H9 (cell line): ENCODE measurements around the gene ZNF488. TPM values are rescaled to one million over a fixed set of nuclear protein-coding genes. Genes with fewer than 3 reads are reported as not detected.

Experiments used
- DNase-seq: peaks from one replicate; pipeline ENCODE4 v3.0.0-alpha.2; 2017
- H2AFZ ChIP-seq: one replicate; pipeline ENCODE4 v1.6.1; 2013; ENCODE audit warnings: mild to moderate bottlenecking, low read length, control low read depth, moderate library complexity
- H2AK5ac ChIP-seq: 2 replicates; pipeline ENCODE4 v1.6.1; 2013; ENCODE audit warnings: low read length, control low read depth, mixed read lengths; ENCODE audit not compliant: insufficient read length
- H2BK120ac ChIP-seq: one replicate; pipeline ENCODE4 v1.6.1; 2013; ENCODE audit warnings: low read depth, mild to moderate bottlenecking, low read length, control low read depth, inconsistent platforms; ENCODE audit not compliant: poor library complexity, severe bottlenecking
- H2BK12ac ChIP-seq: 2 replicates; pipeline ENCODE4 v1.6.1; 2013; ENCODE audit warnings: low read length, control low read depth, mixed read lengths, low read depth; ENCODE audit not compliant: insufficient read length
- H2BK15ac ChIP-seq: 2 replicates; pipeline ENCODE4 v1.6.1; 2013; ENCODE audit warnings: low read depth, low read length, control low read depth
- H2BK20ac ChIP-seq: one replicate; pipeline ENCODE4 v1.6.1; 2013; ENCODE audit warnings: low read depth, mild to moderate bottlenecking, low read length, control low read depth, inconsistent platforms; ENCODE audit not compliant: poor library complexity, severe bottlenecking
- H2BK5ac ChIP-seq: 2 replicates; pipeline ENCODE4 v1.6.1; 2013; ENCODE audit warnings: low read length, control low read depth, mixed read lengths; ENCODE audit not compliant: insufficient read length
- H3K14ac ChIP-seq: 2 replicates; pipeline ENCODE4 v1.6.1; 2013; ENCODE audit warnings: low read length, control low read depth; ENCODE audit not compliant: insufficient read depth
- H3K18ac ChIP-seq: 2 replicates; pipeline ENCODE4 v1.6.1; 2013; ENCODE audit warnings: low read depth, mild to moderate bottlenecking, mixed read lengths, low read length, control low read depth; ENCODE audit not compliant: insufficient read length
- H3K23ac ChIP-seq: 2 replicates; pipeline ENCODE4 v1.6.1; 2013; ENCODE audit warnings: low read length, control low read depth, mixed read lengths, low read depth; ENCODE audit not compliant: insufficient read length
- H3K23me2 ChIP-seq: 2 replicates; pipeline ENCODE4 v1.6.1; 2013; ENCODE audit warnings: low read depth, mild to moderate bottlenecking, mixed read lengths, low read length, control low read depth; ENCODE audit not compliant: insufficient read length, poor library complexity, severe bottlenecking
- H3K27ac ChIP-seq: 2 replicates; pipeline ENCODE4 v1.5.1; 2013; ENCODE audit warnings: low read length, control low read depth, mixed read lengths, low read depth; ENCODE audit not compliant: insufficient read length
- H3K27me3 ChIP-seq: 2 replicates; pipeline ENCODE4 v1.6.1; 2013; ENCODE audit warnings: low read length, control low read depth, inconsistent platforms; ENCODE audit not compliant: insufficient read depth
- H3K4ac ChIP-seq: 2 replicates; pipeline ENCODE4 v1.6.1; 2013; ENCODE audit warnings: low read depth, mild to moderate bottlenecking, control low read depth, inconsistent platforms, low read length, moderate library complexity
- H3K4me1 ChIP-seq: 2 replicates; pipeline ENCODE4 v1.6.1; 2013; ENCODE audit warnings: low read length, control low read depth, inconsistent platforms; ENCODE audit not compliant: insufficient read depth
- H3K4me2 ChIP-seq: 2 replicates; pipeline ENCODE4 v1.6.1; 2013; ENCODE audit warnings: low read length, control low read depth, mixed read lengths; ENCODE audit not compliant: insufficient read length, insufficient read depth
- H3K56ac ChIP-seq: 2 replicates; pipeline ENCODE4 v1.6.1; 2013; ENCODE audit warnings: low read depth, mild to moderate bottlenecking, mixed read lengths, low read length, control low read depth; ENCODE audit not compliant: insufficient read length
- H3K79me1 ChIP-seq: 2 replicates; pipeline ENCODE4 v1.6.1; 2013; ENCODE audit warnings: low read depth, mild to moderate bottlenecking, moderate library complexity, low read length, control low read depth, inconsistent platforms; ENCODE audit not compliant: insufficient read depth, poor library complexity, severe bottlenecking
- H3K79me2 ChIP-seq: 2 replicates; pipeline ENCODE4 v1.6.1; 2013; ENCODE audit warnings: low read length, control low read depth, inconsistent platforms; ENCODE audit not compliant: insufficient read depth
- H3K9ac ChIP-seq: 2 replicates; pipeline ENCODE4 v1.6.1; 2013; ENCODE audit warnings: low read length, control low read depth, mixed read lengths; ENCODE audit not compliant: insufficient read length; ENCODE audit errors: extremely low read depth
- H3K9me3 ChIP-seq: one replicate; pipeline ENCODE4 v1.6.1; 2013; ENCODE audit warnings: low read depth, low read length, inconsistent platforms; ENCODE audit not compliant: control insufficient read depth
- H3T11ph ChIP-seq: one replicate; pipeline ENCODE4 v1.6.1; 2013; ENCODE audit warnings: mild to moderate bottlenecking, low read length, control low read depth, inconsistent platforms
- H4K20me1 ChIP-seq: one replicate; pipeline ENCODE4 v1.6.1; 2013; ENCODE audit not compliant: control insufficient read depth, insufficient read length, insufficient read depth
- H4K5ac ChIP-seq: 2 replicates; pipeline ENCODE4 v1.6.1; 2013; ENCODE audit warnings: low read depth, mild to moderate bottlenecking, mixed read lengths, low read length, control low read depth; ENCODE audit not compliant: insufficient read length
- H4K8ac ChIP-seq: replicated peaks from 2 replicates; pipeline ENCODE4 v1.6.1; 2013; ENCODE audit warnings: low read length, control low read depth, mixed read lengths, low read depth; ENCODE audit not compliant: insufficient read length
- H4K91ac ChIP-seq: 2 replicates; pipeline ENCODE4 v1.6.1; 2013; ENCODE audit warnings: low read depth, mild to moderate bottlenecking, moderate library complexity, mixed read lengths, low read length, control low read depth; ENCODE audit not compliant: insufficient read length
- H3K27ac Mint-ChIP-seq, 3 experiments: 2 replicates in 2 of 3; 3 replicates in 1 of 3; pipeline ENCODE4 v1.8.0; 2020 to 2021; ENCODE audit warnings: mixed read lengths in 3 of 3, mild to moderate bottlenecking in 1 of 3, moderate library complexity in 1 of 3
- H3K27me3 Mint-ChIP-seq: 2 replicates; pipeline ENCODE4 v1.8.0; 2021; ENCODE audit warnings: low read depth, mild to moderate bottlenecking, moderate library complexity, mixed read lengths
- H3K36me3 Mint-ChIP-seq, 3 experiments: 2 replicates in 2 of 3; 3 replicates in 1 of 3; pipeline ENCODE4 v1.8.0; 2020 to 2021; ENCODE audit warnings: low read depth in 3 of 3, mixed read lengths in 3 of 3; ENCODE audit not compliant: insufficient read depth in 1 of 3
- H3K4me1 Mint-ChIP-seq, 2 experiments: 2 replicates each; pipeline ENCODE4 v1.8.0; 2020; ENCODE audit warnings: mixed read lengths in 2 of 2
- H3K4me3 Mint-ChIP-seq, 2 experiments: 2 replicates in 1 of 2; 3 replicates in 1 of 2; pipeline ENCODE4 v1.8.0; 2020 to 2021; ENCODE audit warnings: mild to moderate bottlenecking in 2 of 2, mixed read lengths in 2 of 2, moderate library complexity in 1 of 2
- H3K9me3 Mint-ChIP-seq, 2 experiments: 2 replicates in 1 of 2; 3 replicates in 1 of 2; pipeline ENCODE4 v1.8.0; 2020; ENCODE audit warnings: mild to moderate bottlenecking in 2 of 2, mixed read lengths in 2 of 2, moderate library complexity in 1 of 2
- WGBS: extraction: QIAGEN DNeasy Blood & Tissue Kit; methylation state at CpG from one replicate; pipeline ENCODE4 v1.1.7; 2013; ENCODE audit warnings: missing lambda C conversion rate, low lambda C conversion rate, mixed read lengths; ENCODE audit not compliant: insufficient read length; ENCODE audit errors: extremely low coverage; 5-methylcytosine and 5-hydroxymethylcytosine counted together
- total RNA-seq: library from RNA; stranded (reverse); gene quantifications from 2 replicates; pipeline ENCODE4 v1.2.1, GENCODE V29; 2021
- TF ChIP-seq, protein P1 (sequence below): fragments of 200-600 bp; sonication (generic); conservative IDR thresholded peaks from 3 replicates; pipeline ENCODE4 v1.8.0; 2021; ENCODE audit warnings: antibody characterized with exemption, mild to moderate bottlenecking

ZNF488 gene
- total RNA-seq, 1 experiment from 2014 or later, result 2.9 TPM

DNA sequence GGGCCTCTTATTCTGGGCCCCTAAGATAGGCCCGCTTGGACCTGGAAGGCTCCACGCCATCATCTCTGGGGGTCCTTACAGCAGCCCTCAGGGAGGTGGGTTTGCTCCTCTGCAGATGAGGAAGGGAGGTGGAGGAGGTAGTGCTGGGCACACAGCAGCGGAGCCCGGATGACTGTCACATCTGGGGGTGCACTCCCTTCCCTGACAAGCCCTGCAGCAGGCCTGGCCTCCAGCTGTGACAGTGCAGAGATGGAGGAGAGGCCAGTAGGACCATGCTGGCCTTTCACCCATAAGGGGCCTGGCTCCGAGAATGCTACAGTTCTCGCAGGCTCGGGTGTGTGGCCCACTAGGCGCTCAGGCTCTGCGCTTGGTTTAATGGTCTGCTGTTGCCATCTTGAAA lies 52.6 kb downstream of the ZNF488 start:
- Histone ChIP-seq H3K14ac (no peak overlapping the region), H2BK15ac (no peak overlapping the region), H3K9me3 (no peaks in the 10 kb centered on the region), H3K56ac (no peak overlapping the region), H3K23ac (no peak overlapping the region), H2BK12ac (no peak overlapping the region), H4K91ac (no peak overlapping the region), H2BK5ac (no peak overlapping the region), H3K9ac (no peak overlapping the region), H3K79me2 (no peaks in the 10 kb centered on the region), H3K27me3 (no peaks in the 10 kb centered on the region), H3K27ac (no peak overlapping the region), H2BK120ac (no peak overlapping the region), H4K5ac (no peak overlapping the region), H2BK20ac (no peak overlapping the region), H3T11ph (no peak overlapping the region), H3K4me2 (no peak overlapping the region), H3K4me1 (no peaks in the 10 kb centered on the region), H4K8ac (no peak overlapping the region), H3K18ac (no peak overlapping the region), H3K4ac (no peak overlapping the region), H3K23me2 (no peaks in the 10 kb centered on the region), H3K79me1 (no peaks in the 10 kb centered on the region), H2AFZ (no peak overlapping the region), H2AK5ac (no peak overlapping the region), H4K20me1 (no peaks in the 10 kb centered on the region)
- H3K36me3 Mint-ChIP-seq, result no peaks in the 10 kb centered on the region
- no peak for DNase-seq
- H3K9me3 Mint-ChIP-seq, result peaks cover 0 to 2% of the 10 kb centered on the region in 2 experiments; a peak in 2 of 5 replicates
- TF ChIP-seq, protein P1, sequence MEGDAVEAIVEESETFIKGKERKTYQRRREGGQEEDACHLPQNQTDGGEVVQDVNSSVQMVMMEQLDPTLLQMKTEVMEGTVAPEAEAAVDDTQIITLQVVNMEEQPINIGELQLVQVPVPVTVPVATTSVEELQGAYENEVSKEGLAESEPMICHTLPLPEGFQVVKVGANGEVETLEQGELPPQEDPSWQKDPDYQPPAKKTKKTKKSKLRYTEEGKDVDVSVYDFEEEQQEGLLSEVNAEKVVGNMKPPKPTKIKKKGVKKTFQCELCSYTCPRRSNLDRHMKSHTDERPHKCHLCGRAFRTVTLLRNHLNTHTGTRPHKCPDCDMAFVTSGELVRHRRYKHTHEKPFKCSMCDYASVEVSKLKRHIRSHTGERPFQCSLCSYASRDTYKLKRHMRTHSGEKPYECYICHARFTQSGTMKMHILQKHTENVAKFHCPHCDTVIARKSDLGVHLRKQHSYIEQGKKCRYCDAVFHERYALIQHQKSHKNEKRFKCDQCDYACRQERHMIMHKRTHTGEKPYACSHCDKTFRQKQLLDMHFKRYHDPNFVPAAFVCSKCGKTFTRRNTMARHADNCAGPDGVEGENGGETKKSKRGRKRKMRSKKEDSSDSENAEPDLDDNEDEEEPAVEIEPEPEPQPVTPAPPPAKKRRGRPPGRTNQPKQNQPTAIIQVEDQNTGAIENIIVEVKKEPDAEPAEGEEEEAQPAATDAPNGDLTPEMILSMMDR, result no peak
- no CpG with 5 or more reads among the region's 9 CpGs for WGBS
- no peaks in the 10 kb centered on the region for H3K27me3 Mint-ChIP-seq
- peak overlapping the region in 1 of 3 experiments; percentile 50; a peak in 1 of 7 replicates for H3K27ac Mint-ChIP-seq
- peaks cover 2 to 3% of the 10 kb centered on the region in 2 experiments; a peak in 1 of 4 replicates for H3K4me1 Mint-ChIP-seq
- no peak overlapping the region for H3K4me3 Mint-ChIP-seq
